DOHH2 (cell line): ENCODE results near the gene ENPP6.

Experiments used
- CTCF ChIP-seq: fragments of 200-600 bp; sonication (generic); IDR thresholded peaks from one replicate; pipeline ENCODE4 v1.5.1; 2014; ENCODE audit warnings: antibody characterized with exemption, mild to moderate bottlenecking, low read depth, low read length; ENCODE audit not compliant: poor library complexity, severe bottlenecking
- EZH2phosphoT487 ChIP-seq: fragments of 200-600 bp; sonication (generic); IDR thresholded peaks from 2 replicates; pipeline ENCODE4 v1.6.1; 2017; ENCODE audit warnings: borderline replicate concordance, mild to moderate bottlenecking, antibody characterized with exemption, low read length, moderate library complexity, mixed read lengths

- TF ChIP-seq CTCF (no peak), EZH2phosphoT487 (no peak)
Measured at GRCh38 chr4:184064877-184065276, 152.8 kb downstream of the ENPP6 start.
